Fibroblast of lung (primary cell): Measurements from ENCODE around the gene TMEM63B. TPM values are rescaled to one million over a fixed set of nuclear protein-coding genes. Genes with fewer than 3 reads are reported as not detected.
A peak's percentile ranks its signal among the peaks of the same experiment; 100 is the strongest.

Experiments
- DNase-seq, 2 donors: peaks; one replicate each; pipeline versions ENCODE4 v3.0.0 to v3.0.0-alpha.2; 2010; ENCODE audit warnings: low read depth in 2 of 2
- H2AFZ ChIP-seq: 2 replicates; pipeline ENCODE4 v1.5.1; 2012; ENCODE audit warnings: low read length, control low read depth, inconsistent platforms
- H3K27ac ChIP-seq: 2 replicates; pipeline ENCODE4 v1.5.1; 2011; ENCODE audit warnings: low read length, control low read depth; ENCODE audit not compliant: insufficient read depth
- H3K27me3 ChIP-seq: 2 replicates; pipeline ENCODE4 v1.5.1; 2011; ENCODE audit warnings: mild to moderate bottlenecking, low read length; ENCODE audit not compliant: control insufficient read depth, insufficient read depth
- H3K36me3 ChIP-seq: 2 replicates; pipeline ENCODE4 v1.5.1; 2011; ENCODE audit warnings: low read length; ENCODE audit not compliant: control insufficient read depth, insufficient read depth
- H3K4me1 ChIP-seq: 2 replicates; pipeline ENCODE4 v1.5.1; 2011; ENCODE audit warnings: low read length; ENCODE audit not compliant: control insufficient read depth, insufficient read depth; ENCODE audit errors: extremely low read depth
- H3K4me2 ChIP-seq: 2 replicates; pipeline ENCODE4 v1.5.1; 2011; ENCODE audit warnings: low read length, control low read depth; ENCODE audit not compliant: insufficient read depth; ENCODE audit errors: extremely low read depth
- H3K4me3 ChIP-seq, 4 experiments: fragments of 200-600 bp in 1 of 4; sonication (generic) in 1 of 4; replicated peaks in 1 of 4; 2 replicates each; pipeline ENCODE4 v1.5.1; 2011 to 2016; ENCODE audit warnings: low read length in 4 of 4, low read depth in 3 of 4, mild to moderate bottlenecking in 3 of 4, control low read depth in 2 of 4, inconsistent platforms in 1 of 4, mixed read lengths in 1 of 4; ENCODE audit not compliant: insufficient read depth in 1 of 4; ENCODE audit errors: control extremely low read depth in 1 of 4
- H3K79me2 ChIP-seq: 2 replicates; pipeline ENCODE4 v1.5.1; 2012; ENCODE audit warnings: mild to moderate bottlenecking, low read length, inconsistent platforms; ENCODE audit not compliant: control insufficient read depth, insufficient read depth
- H3K9ac ChIP-seq: 2 replicates; pipeline ENCODE4 v1.5.1; 2011; ENCODE audit warnings: mild to moderate bottlenecking, low read length, control low read depth; ENCODE audit not compliant: insufficient read depth
- H3K9me3 ChIP-seq: 2 replicates; pipeline ENCODE4 v1.5.1; 2012; ENCODE audit warnings: low read depth, low read length; ENCODE audit not compliant: control insufficient read depth, insufficient read depth
- H4K20me1 ChIP-seq: 2 replicates; pipeline ENCODE4 v1.5.1; 2011; ENCODE audit warnings: low read length; ENCODE audit not compliant: control insufficient read depth, insufficient read depth; ENCODE audit errors: extremely low read depth
- EZH2 ChIP-seq: IDR thresholded peaks from 2 replicates; pipeline ENCODE4 v1.5.1; 2012; ENCODE audit warnings: low read length, control low read depth, mild to moderate bottlenecking; ENCODE audit errors: missing control alignments
- polyA plus RNA-seq, 2 donors: library from polyadenylated mRNA; depleted of rRNA in 1 of 2; stranded (reverse) in 1 of 2; unstranded in 1 of 2; fragments of >200 nt; gene quantifications; 2 replicates each; pipeline ENCODE4 v1.2.1, GENCODE V29; 2011 to 2012; ENCODE audit warnings: missing spikeins in 1 of 2
- total RNA-seq: library from RNA; depleted of rRNA; stranded (reverse); fragments of >200 nt; gene quantifications from 2 replicates; pipeline ENCODE4 v1.2.1, GENCODE V29; 2014
- TF ChIP-seq, protein P1 (sequence below), 2 donors: IDR thresholded peaks in 1 of 2; conservative IDR thresholded peaks in 1 of 2; 1 replicate in 1 of 2; 2 replicates in 1 of 2; pipeline ENCODE4 v1.5.1; 2011 to 2012; ENCODE audit warnings: low read length in 2 of 2, control low read depth in 1 of 2, inconsistent platforms in 1 of 2, low read depth in 1 of 2, mild to moderate bottlenecking in 1 of 2

Gene TMEM63B
- total and polyA plus RNA-seq, 2 donors (not counting 1 experiment from before 2014, with no cell fraction given) = 32.2 to 42.1 TPM

DNA sequence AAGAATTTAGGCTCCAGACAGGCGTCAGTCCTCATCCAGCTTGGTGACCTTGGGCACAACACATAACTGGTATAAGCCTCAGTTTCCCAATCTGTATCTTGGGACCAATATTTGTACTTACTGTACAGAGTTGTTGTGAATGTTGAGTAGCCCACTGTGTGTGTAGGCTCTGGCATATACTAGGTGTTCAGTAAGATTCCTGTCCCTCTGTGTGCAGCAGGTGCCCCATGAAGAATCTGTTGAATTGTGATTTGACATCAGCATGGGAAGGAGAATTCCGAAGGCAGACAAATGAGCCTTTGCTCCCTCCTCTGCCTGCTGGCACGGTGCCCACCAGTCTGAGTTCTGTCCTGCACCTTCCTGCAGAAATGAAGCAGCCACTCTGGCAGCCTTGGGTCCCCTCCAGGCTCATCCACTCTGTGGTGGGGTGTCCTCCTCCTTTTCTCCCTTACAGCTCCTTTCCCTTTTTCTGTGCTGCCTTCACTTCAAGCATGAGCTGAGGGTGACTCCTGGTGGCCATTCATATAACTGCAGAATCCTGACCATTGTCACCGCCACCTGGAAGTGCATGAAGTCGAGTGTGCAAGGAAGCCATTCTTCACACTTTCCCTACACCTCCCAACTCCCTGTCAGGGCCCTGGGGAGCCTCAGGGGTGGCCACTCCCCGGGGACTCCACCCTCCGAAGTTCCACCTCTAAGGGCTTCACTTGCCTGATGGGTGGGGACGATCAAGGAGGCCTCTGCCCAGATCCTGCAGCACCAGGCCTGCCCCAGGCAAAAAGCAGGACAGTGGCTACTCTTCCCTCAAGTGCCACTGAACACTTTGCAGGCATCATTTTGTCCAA is 48.3 kb upstream of the TMEM63B start:
- no peaks in the 10 kb centered on the region for H3K36me3 ChIP-seq
- no peak overlapping the region for H3K9ac ChIP-seq
- no peaks in the 10 kb centered on the region for H3K9me3 ChIP-seq
- no peak overlapping the region for H3K4me2 ChIP-seq
- peaks cover 16% of the 10 kb centered on the region for H3K4me1 ChIP-seq
- no peaks in the 10 kb centered on the region for H3K27me3 ChIP-seq
- H4K20me1 ChIP-seq = no peaks in the 10 kb centered on the region
- H3K79me2 ChIP-seq = no peaks in the 10 kb centered on the region
- H3K4me3 ChIP-seq = no peak overlapping the region
- no peak overlapping the region for H3K27ac ChIP-seq
- H2AFZ ChIP-seq = no peak overlapping the region
- no peak for TF ChIP-seq EZH2
- TF ChIP-seq, protein P1, sequence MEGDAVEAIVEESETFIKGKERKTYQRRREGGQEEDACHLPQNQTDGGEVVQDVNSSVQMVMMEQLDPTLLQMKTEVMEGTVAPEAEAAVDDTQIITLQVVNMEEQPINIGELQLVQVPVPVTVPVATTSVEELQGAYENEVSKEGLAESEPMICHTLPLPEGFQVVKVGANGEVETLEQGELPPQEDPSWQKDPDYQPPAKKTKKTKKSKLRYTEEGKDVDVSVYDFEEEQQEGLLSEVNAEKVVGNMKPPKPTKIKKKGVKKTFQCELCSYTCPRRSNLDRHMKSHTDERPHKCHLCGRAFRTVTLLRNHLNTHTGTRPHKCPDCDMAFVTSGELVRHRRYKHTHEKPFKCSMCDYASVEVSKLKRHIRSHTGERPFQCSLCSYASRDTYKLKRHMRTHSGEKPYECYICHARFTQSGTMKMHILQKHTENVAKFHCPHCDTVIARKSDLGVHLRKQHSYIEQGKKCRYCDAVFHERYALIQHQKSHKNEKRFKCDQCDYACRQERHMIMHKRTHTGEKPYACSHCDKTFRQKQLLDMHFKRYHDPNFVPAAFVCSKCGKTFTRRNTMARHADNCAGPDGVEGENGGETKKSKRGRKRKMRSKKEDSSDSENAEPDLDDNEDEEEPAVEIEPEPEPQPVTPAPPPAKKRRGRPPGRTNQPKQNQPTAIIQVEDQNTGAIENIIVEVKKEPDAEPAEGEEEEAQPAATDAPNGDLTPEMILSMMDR (conservative IDR thresholded peaks at IDR 0.05 in 1 of 2, IDR thresholded peaks at IDR 0.05 in 1 of 2; ENCODE audit: low read depth in 1 of 2, low read length in 2 of 2) = peak; percentile 90
- peak; percentile 46 to 73 for DNase-seq

DNA sequence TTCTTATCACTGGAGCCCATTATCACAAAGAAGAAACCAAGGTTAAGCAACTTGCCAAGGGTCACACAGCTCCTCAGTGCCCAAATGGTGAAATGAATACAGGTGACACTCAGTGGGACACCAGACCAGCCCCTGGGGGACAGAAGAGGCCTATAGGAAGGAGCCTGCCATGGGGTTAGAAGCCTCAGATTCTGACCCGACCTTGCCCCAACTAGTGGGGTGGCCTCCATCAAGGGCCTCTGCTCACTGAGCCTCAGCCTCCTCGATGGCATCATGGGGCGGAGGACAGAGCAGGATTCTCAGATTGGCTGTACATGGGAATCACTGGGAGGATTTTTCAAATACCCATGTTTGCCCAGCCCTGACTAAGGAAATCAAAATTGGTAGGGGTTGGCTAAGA is 47.7 kb upstream of the TMEM63B start:
- Histone ChIP-seq H3K9ac (no peak overlapping the region), H3K36me3 (no peaks in the 10 kb centered on the region), H3K79me2 (no peaks in the 10 kb centered on the region), H4K20me1 (no peaks in the 10 kb centered on the region), H2AFZ (no peak overlapping the region), H3K27me3 (no peaks in the 10 kb centered on the region), H3K4me2 (no peak overlapping the region), H3K4me3 (no peak overlapping the region), H3K4me1 (peaks cover 11% of the 10 kb centered on the region), H3K9me3 (no peaks in the 10 kb centered on the region), H3K27ac (no peak overlapping the region)
- no peak for TF ChIP-seq EZH2
- TF ChIP-seq, protein P1 (conservative IDR thresholded peaks at IDR 0.05 in 1 of 2, IDR thresholded peaks at IDR 0.05 in 1 of 2; ENCODE audit: low read depth in 1 of 2, low read length in 2 of 2) = no peak
- no peak for DNase-seq

DNA sequence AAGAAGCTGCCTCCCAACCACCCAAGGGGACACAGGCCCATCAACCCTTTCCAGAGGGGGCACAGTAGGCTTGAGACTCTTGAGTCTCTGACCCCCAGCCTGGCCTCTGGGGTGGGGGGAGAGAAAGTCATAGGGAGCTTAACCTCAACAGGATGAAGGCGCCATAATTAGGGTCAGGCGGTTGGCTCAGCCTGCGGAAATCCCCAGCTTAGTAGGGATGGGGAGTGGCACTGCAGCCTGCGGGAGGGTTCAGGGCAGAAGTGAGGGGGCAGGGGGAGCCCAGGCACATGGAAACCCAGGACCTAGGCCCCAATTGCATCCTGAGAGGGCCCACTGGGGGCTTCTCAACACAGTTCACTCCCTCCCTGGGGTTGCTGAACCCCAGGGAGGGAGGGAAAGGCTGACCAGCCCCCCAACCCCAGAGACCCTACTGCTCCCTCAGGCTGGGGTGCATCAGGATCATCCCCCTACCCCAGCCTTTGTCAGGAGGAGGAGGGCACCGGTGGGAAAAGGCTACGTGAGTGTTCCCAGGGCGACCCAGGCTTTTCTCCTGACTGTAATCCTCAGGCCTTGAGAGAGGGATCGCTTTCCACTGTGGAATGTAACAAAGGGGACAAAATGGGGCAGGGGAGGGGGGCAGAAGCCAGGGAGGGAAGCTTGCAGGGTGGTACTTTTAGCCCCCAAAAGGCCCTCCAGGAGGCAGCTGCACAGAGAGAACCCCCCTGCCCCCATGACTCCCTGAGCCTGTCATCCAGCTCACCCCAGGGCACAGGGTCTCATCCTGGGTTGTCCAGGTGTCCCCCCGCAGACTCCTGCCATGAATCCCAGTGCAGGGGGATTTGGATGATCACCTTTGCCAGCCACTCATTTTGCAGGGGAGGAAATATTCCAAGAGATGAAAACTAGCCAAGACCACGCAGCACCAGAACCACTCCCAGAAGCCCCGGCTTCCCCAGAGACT is 46.5 kb upstream of the TMEM63B start:
- Histone ChIP-seq H3K27ac (no peak overlapping the region), H2AFZ (no peak overlapping the region), H4K20me1 (no peaks in the 10 kb centered on the region), H3K9ac (no peak overlapping the region), H3K4me3 (no peak overlapping the region), H3K9me3 (no peaks in the 10 kb centered on the region), H3K4me1 (peaks cover 5% of the 10 kb centered on the region), H3K27me3 (no peaks in the 10 kb centered on the region), H3K79me2 (no peaks in the 10 kb centered on the region), H3K4me2 (no peak overlapping the region), H3K36me3 (no peaks in the 10 kb centered on the region)
- DNase-seq = no peak
- no peak for TF ChIP-seq EZH2
- TF ChIP-seq, protein P1 (conservative IDR thresholded peaks at IDR 0.05 in 1 of 2, IDR thresholded peaks at IDR 0.05 in 1 of 2; ENCODE audit: low read depth in 1 of 2, low read length in 2 of 2) = no peak
